Left renal pelvis (tissue), 4 donors: ENCODE data around the gene ABCC10. TPM values are rescaled to one million over a fixed set of nuclear protein-coding genes. Genes with fewer than 3 reads are reported as not detected.
"Not testable (repeated sequence)": the region's sequence is repeated elsewhere in the genome, so short reads cannot be mapped to it uniquely, and the experiment has no call there.

Source experiments
- DNase-seq, 4 donors: peaks; one replicate each; pipeline ENCODE4 v3.0.0-alpha.2; 2013; ENCODE audit warnings: low read depth in 4 of 4, low spot score in 3 of 4
- polyA plus RNA-seq, 4 donors: library from polyadenylated mRNA; unstranded; fragments of 120-200 nt; gene quantifications; one replicate each; pipeline ENCODE4 v1.2.1, GENCODE V29; 2013; ENCODE audit not compliant: insufficient read length in 4 of 4

The ABCC10 gene
- polyA plus RNA-seq, 4 donors, result 15.9 to 29.7 (median 21.4) TPM

GRCh38 chr6:43494321-43494720 is 67.0 kb downstream of the ABCC10 start:
- DNase-seq, result no peak

DNA sequence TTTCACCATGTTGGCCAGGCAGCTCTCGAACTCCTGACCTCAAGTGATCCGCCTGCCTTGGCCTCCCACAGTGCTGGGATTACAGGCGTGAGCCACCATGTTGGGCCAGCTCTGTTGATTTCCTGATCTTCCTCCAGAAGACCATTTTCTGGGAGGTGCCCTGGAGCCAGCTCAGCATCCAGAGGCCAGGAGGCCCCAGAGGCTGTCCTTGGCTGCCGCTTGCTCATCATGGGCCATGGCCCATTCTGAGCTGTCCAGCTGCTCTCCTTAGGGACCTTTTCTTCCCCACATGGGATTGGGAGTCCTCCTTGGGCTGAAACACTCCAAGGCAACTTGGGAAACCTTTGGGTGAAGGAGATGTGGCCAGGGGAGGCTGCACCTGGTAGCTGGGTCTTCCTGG is 67.4 kb downstream of the ABCC10 start:
- DNase-seq, result no peak

- DNase-seq, result no peak
These were observed 68.1 kb downstream of the ABCC10 start for GRCh38 chr6:43495409-43495941.

DNA sequence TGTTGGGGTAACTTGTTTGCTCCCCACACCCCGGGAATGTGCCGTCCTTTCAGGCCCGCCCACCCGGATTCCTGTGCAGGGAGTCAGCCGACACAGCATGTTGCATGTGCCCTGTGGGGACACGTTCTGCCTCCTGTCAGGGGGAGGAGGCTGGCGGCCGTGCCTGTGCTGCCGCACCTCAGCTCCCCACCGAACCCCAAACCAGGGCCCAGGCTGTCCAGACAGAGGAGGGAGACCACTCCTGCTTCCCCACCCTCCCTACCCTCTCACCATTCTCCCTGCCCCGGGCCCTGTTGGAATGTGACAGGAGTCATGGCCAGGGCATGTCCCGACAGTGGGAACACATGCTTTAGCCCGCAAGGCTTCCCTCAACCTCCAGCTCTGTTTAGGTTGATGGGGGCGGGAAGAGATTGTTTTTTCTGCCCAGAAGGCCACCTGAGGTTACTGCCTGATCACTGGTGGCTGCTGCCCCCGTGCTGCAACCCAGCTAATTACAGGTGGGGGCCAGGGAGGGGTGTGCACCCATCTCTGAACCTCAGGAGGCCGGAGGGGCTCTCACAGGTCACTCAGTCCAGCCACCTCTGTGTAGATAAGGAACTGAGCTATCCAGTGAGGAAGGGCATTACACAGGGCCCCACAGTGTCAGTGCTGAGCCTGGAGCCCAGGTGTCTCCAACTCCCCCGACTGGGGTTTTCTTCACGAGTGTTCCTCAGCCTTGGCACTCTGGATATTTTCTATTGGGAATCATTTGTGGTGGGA is 69.2 kb downstream of the ABCC10 start:
- no peak for DNase-seq

DNA sequence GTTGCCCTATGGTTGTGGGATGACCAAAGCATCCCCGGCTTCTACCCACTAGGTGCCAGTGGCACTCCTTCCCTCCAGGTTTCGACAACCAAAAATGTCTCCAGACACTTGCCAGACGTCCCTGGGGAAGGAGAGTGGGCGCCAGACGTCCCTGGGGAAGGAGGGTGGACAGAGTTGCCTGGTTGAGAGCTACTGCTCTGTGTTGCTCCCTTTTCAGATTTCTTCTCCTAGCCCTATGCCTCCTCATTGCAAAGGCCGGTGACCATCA is 69.7 kb downstream of the ABCC10 start:
- no peak for DNase-seq

DNA sequence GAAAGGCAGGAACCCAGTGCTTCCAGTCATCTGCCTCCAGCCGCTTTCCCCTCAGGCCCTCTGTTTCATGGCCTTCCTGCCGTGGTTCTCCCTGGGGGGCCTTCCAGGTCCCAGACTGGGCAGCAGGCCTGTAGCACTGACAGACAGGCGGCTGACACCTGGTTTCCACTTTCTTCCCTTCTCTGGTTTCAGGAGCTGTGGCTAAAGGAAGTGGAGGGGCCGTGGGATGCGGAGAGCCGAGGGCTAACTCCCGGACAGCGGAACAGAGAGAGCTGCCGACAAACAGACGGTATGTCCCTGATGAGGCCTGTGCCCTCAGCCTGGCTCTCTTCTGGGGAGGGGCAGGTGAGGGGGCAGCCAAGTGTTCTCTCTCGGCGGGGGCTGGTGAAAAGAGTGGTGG is 70.3 kb downstream of the ABCC10 start:
- DNase-seq, result no peak

DNA sequence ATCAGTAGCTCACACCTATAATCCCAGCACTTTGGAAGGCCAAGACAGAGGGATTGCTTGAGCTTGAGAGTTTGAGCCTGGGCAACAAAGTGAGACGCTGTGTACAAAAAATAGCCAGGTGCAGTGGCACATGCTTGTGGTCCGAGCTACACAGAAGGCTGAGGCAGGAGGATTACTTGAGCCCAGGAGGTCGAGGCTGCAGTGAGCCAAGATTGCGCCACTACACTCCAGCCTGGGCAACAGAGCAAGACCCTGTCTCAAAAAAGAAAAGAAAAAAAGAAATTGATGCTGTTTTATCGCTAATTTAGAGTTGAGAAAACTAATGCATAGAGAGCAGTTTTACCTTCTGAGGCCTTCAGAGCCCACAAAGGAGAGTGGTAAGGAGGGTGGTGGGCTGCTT is 71.0 kb downstream of the ABCC10 start:
- DNase-seq, result not testable (repeated sequence)

DNA sequence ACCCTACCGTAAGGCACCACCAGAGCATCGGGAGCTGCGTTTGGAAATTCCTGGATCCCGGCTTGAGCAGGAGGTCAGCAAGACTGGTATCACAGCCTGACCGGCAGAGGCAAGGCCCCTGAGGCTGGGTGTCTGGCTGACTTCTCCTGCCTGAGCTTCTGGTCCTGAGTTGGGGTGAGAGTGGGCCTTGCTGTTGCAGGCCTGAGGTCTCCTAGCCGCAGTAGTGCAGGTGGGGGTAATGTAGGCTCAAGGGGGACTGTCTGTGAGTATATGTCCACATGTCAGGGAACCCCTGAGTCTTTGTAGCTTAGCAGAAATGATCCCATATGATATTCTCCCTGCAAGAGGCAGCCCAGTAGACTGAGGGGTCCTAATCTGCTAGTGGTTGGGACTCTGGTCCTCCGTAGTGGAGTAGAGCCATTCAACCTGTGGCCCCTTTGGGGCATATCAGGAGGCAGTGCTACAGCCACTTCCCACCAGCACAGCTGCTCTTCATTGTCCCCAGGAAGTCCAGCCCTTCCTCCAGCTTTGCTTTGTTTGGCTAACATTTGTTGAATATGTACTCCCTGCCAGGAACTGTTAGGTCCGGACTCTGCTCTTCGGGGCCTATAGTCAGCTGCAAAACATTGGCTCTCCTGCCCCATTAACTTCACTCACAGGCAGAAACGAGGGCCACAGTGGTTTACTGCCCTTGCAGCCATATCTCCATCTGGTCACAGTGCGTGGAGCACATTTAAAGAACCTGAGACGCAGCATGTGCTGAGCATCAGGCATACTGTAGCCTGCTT is 71.9 kb downstream of the ABCC10 start:
- DNase-seq, result no peak

Other genes starting within 250 kb of the ABCC10 start
- gene CUL9, start 245.3 kb upstream of the ABCC10 start, polyA plus RNA-seq, result 10 to 100 TPM; 24.7 to 48.7 (median 34.5) TPM
- 10 to 100 TPM; 29.2 to 87.2 (median 46.4) TPM for gene DNPH1, start 198.1 kb upstream of the ABCC10 start, polyA plus RNA-seq
- gene TTBK1, start 184.1 kb upstream of the ABCC10 start, polyA plus RNA-seq, result under 1 TPM; 0.20 to 0.44 (median 0.30) TPM
- under 1 TPM; 0.39 to 0.76 (median 0.58) TPM for gene SLC22A7, start 129.3 kb upstream of the ABCC10 start, polyA plus RNA-seq
- gene CRIP3, start 118.7 kb upstream of the ABCC10 start, polyA plus RNA-seq, result 1 to 10 TPM; 2.4 to 8.1 (median 4.0) TPM
- gene ZNF318, start 57.9 kb upstream of the ABCC10 start, polyA plus RNA-seq, result 10 to 100 TPM; 27.1 to 32.3 (median 28.4) TPM
- 1 to 10 TPM; 1.1 to 1.8 (median 1.4) TPM for gene DLK2, start 28.0 kb downstream of the ABCC10 start, polyA plus RNA-seq
- 10 to 100 TPM; 26.5 to 46.5 (median 33.3) TPM for gene TJAP1, start 50.0 kb downstream of the ABCC10 start, polyA plus RNA-seq
- gene LRRC73, start 82.8 kb downstream of the ABCC10 start, polyA plus RNA-seq, result 1 to 10 TPM in 2 of 4 donors, under 1 TPM in 2; 0.25 to 1.2 (median 0.98) TPM
- 100 to 1,000 TPM; 126 to 150 (median 145) TPM for gene YIPF3, start 89.4 kb downstream of the ABCC10 start, polyA plus RNA-seq
- gene POLR1C, start 89.5 kb downstream of the ABCC10 start, polyA plus RNA-seq, result 10 to 100 TPM; 24.6 to 43.6 (median 40.6) TPM
- gene XPO5, start 148.5 kb downstream of the ABCC10 start, polyA plus RNA-seq, result 10 to 100 TPM; 29.2 to 53.9 (median 49.5) TPM
- 10 to 100 TPM; 18.6 to 26.9 (median 20.4) TPM for gene POLH, start 148.6 kb downstream of the ABCC10 start, polyA plus RNA-seq
- 10 to 100 TPM; 41.1 to 60.9 (median 50.4) TPM for gene GTPBP2, start 201.7 kb downstream of the ABCC10 start, polyA plus RNA-seq
- 10 to 100 TPM; 18.5 to 28.7 (median 25.2) TPM for gene MAD2L1BP, start 208.3 kb downstream of the ABCC10 start, polyA plus RNA-seq
- gene RSPH9, start 217.5 kb downstream of the ABCC10 start, polyA plus RNA-seq, result 1 to 10 TPM; 1.0 to 2.1 (median 1.3) TPM